NCI-H345 (cell line): ENCODE results near the gene TANGO6.
"Not testable (repeated sequence)": the region's sequence is repeated elsewhere in the genome, so short reads cannot be mapped to it uniquely, and the experiment has no call there.

Experiments
- DNase-seq: peaks from one replicate; lab custom pipeline; 2025; lab: John Stamatoyannopoulos, UW

The TANGO6 gene

DNA sequence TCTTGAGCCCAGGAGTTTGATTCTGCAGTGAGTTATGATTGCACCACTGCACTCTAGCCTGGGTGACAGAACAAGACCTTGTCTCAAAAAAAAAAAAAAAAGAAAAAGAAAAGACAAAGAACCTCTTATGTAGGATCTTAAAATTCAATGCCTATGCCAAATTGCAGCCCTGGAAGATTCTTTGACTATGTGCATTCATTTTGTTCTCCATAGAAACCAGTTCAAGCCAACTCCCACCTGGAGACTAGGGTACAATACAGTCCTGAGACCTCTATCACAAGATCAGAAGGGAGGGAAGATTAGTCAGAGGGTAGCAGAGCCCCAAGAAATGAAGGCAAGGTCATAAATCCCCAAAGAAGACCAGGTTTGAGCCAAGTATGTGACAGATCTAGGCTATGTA, 171.5 kb downstream of the TANGO6 start:
- DNase-seq: no peak

DNA sequence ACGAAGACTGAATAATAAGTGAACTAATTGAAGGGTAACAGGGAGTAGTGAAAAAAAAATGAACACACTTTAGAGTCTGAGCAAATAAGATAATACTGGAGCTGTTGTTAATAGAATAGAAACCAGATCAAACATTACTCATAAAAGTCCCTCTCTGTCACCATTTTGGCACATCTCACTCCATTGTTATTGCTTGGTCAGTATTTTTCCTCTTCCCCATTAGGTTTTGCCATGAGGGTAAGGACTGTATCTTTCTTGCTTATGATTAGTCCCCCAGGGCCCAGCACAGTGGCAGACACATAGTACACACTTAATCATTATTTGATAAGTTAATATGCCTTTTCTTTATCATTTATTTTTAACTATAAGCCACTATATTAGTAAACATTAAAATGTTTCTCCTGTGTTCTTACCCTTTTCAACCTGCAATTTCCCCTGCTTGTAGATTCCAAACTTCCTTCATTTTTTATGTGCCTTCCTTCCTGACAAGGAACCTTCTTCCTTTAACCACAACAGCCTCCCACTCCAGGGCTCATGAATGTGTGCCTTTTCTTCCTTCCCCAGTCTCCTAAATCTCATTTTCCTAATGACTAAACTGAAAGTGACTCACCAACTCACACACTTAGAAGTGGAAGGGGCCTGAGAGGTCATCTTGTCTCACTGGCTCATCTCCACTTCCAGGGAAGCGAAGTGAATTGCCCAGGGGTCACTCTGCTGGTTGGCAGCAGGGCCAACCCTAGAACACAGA, 173.9 kb downstream of the TANGO6 start:
- DNase-seq: no peak

DNA sequence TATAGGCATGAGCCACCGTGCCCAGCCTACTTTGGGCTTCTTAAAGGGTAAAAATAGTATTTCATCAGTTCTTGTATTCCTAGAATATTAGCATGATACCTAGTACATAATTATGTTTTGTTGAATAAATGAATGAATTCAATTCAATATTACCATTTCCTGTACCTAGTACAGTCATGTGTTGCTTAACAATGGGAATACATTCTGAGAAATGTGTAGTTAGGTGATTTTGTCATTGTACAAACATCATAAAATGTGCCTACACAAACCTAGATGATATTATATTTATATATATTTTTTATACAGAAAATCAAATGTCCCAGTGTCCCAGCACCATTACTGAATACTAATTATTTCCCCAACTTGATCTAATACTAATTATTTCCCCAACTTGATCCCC, 176.5 kb downstream of the TANGO6 start:
- DNase-seq: no peak

DNA sequence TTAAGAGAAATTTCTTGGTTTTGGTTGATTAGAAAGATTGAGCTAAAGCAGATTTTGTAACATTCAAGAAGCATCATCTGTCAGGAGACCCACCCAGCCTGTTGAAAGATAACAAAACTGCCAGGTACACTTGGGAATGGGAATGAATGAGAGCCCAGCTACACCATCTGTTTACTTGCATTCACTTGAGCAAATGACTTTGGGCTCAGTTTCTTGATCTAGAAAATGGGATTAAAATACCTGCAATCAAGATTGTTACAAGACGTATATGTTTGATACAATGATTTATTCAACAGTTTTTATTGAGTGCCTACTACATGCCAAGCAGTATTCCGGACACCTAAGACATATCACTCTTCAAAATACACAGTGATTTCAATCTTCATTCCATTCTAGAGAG, 185.8 kb downstream of the TANGO6 start:
- no peak for DNase-seq

DNA sequence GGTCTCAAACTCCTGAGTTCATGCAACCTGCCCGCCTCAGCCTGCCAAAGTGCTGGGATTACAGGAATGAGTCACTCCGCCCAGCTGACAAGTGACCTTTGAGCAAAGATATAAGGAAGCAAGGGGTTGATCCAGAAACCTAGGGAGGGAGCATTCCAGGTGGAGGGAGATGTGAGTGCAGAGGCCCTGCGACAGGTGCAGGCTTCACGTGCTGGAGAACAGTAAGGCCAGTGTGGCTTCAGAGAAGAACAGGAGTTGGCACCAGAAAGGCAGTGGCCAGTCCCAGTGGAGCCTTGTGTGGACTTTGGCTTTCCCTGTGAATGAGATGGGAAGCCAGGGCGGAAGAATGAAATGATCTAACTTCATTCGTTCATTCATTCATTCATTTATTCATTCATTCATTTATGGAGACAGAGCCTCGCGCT, 188.6 kb downstream of the TANGO6 start:
- no peak for DNase-seq

DNA sequence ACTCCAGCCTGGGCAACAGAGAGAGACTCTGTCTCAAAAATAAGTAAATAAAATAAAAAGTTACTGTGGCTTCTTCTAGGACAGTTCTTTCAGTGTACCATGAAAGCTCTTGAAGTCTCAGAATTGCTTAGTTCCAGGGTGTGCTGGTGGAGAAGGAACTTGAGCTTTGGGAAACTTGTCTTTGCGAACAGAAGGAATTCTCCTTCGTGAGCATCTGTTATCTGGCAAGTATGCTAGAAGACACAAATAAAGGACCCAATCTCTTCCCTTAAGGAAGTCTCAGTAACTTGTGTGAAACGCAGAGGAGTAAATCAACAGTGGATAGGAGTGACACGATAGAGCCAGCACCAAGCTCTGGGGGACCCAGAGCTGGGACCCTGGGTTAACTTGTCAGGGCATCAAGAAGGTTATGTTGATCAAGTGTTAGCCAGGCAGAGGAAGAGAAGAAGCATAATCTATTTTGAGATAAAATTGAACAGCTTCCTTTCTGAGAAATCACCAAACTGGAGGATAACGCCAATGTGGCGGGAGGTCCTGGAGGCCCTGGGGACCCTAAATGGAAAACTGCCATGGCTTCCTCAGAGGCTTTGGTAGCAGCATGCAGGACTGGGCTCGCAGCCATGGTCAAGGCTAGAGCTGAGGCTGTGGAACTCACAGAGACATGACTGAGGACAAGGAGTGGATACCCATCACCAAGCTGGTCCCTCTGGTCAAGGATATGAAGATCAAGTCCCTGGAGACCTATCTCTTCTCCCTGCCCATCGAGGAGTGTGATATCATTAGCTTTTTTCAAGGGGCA, 190.0 kb downstream of the TANGO6 start:
- DNase-seq: no peak

DNA sequence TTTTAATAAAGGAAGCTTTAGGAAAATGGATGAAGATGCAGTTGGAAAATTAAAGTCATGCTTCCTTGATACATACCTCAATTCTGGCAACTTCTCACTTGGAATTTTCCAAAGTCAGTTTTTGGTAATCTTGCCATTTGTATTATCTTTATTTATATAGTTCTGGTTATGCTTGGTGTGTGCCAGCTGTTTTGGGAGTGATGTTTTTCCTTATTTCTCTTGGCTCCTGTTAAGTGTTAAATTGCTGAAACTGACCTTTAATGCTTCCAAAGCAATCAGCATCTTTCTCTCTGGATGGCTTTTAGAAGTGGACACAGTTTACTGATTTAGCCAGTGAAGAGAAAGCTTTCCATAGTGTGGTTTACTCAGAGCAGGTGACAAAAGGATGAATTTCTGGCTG, 192.0 kb downstream of the TANGO6 start:
- no peak for DNase-seq

DNA sequence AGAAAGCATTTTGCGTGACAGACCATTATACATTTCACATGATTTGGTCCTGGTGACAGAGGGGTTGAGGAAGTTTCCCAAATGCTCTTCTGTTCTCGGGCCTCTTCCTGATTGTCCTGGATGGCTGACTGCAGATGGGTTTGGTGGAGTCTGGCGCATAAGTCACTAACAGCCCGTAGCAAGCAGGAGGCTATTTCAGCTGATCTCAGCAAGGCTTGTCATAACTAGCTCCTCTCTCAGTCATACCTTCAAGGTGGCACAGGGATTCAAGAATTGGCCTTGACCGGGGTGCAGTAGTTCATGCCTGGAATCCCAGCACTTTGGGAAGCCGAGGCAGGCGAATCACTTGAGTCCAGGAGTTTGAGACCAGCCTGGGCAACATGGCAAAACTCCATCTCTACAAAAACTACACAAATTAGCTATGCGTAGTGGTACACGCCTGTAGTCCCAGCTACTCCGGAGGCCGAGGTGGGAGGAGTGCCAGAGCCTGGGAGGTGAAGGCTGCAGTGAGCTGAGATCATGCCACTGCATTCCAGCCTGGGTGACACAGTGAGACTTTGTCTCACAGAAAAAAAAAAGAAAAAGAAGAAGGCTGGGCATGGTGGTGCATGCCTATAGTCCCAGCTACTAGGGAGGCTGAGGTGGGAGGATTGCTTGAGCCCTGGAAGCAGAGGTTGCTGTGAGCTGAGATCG, 193.2 kb downstream of the TANGO6 start:
- DNase-seq: no peak

DNA sequence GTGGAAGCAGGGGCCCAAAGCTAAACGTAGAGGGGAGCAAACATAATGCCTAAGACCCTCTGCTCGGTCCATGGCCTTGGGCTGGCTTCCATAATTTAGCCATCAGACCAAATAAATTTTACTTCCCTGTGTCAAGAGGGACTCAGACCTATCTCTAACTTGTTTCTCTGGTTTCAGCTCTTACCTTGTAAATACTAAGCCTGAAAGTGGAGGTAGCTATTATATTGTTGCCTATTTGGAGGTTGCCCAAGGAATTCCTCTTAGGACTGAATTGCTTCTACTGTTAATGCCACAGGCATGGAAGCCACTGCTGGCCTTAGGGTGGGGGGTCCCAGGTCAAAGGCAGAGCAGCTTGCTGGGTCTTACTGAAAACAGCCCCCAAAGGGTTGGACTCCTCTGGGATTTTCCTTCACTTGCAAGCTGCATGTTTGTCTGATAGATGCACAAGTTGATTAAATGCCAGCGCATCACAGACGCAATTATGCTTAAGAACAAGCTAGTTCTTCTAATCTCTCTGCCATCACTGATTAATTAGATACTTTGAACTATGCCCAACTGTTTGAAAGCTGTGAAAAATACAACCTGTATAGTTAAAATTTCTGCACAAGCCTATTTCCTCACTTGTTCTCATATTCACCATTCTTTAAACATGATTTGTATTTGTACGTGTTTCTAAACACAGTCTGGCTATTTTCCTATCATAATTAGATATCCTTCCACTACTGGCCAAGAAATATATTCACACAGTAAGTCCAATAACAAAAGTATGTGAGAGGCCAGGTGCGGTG, 194.2 kb downstream of the TANGO6 start:
- DNase-seq: no peak

DNA sequence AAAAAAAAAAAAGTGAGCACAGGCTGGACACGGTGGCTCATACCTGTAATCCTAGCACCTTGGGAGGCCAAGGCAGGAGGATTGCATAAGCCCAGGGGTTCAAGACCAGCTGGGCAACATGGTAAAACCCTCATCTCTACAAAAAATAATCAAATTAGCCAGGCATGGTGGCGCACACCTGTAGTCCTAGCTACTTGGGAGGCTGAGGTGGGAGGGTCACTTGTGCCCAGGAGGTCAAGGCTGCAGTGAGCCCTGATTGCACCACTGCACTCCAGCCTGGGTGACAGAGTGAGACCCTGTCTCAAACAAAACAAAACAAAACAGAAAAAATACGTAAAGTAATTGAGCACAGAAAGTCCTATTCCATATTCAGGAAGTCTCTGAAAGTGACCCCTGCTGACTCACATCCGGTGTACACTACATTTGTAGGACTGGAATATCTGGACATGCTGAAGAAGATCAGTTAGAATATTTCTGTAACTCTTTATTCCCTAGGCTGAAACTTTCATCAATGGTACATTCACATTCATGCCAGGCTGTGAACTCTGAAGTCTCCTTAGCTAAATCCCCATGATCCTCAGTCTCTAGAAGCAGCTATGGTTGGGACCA, 196.1 kb downstream of the TANGO6 start:
- no peak for DNase-seq

DNA sequence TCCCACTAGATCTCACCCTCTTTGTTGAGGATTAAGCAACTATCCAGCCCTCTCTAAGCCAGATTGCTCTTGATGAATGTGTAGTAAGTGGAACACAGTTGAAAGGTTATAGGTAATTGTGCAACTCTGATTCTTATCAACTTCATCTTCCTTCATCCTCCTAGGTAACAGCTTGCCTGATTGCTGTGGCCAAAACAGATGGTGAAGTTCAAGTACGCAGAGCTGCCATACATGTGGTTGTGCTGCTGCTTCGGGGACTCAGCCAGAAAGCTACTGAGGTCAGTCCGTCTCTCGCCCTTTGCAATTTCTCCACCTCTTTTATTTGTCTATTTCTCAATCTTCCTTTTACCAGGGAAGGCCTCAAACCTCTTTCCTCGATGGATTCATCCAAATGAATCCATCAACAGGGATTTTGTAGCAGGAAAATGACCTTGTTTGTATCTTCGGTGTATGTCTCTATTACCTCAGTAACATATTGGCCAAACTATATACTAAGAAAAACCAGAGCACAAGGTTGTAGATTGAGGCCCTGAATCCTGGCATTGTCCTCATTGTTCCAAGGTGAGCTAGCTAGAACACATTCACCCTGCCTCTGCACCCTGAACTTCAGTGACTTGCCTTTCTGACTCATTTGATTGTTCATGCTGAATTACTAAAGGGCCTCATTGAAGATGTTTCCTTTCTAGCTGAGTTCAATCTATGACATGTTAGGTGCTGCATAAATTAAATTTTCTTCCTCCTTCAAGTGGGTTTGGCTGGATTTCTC, 197.0 kb downstream of the TANGO6 start:
- no peak for DNase-seq

DNA sequence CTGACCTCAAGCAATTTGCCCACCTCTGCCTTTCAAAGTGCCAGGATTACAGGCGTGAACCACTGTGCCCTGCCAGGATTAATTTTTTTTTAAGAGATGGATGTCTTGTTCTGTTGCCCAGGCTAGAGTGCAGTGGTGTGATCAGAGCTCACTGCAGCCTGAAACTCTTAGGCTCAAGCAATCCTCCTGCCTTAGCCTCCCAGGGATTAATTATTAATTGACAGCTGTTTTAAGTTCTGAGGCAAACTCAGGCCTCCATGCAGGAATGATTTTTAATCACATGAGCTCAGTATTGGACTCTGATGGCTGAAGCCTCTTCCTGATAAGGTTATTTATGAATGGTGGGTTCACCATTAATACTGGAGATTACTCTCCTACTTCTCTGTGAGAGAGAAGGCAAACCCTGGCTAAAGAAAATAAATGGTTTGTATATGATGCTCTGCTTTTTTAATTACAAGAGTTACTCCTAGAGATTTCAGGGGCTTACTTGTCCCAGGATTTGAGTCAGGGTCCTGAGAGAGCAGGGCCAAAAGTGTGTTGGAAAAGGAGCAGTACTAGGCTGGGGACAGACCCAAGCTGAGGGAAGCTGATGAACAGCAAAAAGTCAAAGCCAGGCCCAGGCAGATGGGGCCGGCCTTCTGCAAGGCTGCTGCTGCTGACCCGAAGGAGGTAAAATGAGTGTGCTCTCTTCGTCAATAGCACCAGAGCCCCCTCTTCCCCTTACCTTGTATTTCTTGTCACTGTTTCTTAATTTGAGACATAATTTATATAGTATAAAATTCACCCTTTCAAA, 205.2 kb downstream of the TANGO6 start:
- DNase-seq: no peak

DNA sequence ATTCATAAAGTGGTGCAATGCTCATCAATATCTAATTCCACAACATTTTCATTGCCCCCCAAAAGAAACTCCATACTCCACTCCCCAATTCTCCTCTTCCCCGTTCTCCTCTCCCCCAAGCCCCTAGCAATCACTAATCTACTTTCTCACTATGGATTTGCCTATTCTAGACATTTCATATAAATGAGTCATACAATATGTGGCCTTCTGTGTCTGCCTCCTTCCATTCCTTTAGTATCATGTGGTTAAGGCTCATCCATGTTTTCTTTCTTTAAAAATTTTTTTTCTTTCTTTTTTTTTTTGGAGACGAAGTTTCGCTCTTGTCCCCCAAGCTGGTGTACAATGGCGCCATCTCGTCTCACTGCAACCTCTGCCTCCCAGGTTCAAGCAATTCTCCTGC, 205.8 kb downstream of the TANGO6 start:
- no peak for DNase-seq

DNA sequence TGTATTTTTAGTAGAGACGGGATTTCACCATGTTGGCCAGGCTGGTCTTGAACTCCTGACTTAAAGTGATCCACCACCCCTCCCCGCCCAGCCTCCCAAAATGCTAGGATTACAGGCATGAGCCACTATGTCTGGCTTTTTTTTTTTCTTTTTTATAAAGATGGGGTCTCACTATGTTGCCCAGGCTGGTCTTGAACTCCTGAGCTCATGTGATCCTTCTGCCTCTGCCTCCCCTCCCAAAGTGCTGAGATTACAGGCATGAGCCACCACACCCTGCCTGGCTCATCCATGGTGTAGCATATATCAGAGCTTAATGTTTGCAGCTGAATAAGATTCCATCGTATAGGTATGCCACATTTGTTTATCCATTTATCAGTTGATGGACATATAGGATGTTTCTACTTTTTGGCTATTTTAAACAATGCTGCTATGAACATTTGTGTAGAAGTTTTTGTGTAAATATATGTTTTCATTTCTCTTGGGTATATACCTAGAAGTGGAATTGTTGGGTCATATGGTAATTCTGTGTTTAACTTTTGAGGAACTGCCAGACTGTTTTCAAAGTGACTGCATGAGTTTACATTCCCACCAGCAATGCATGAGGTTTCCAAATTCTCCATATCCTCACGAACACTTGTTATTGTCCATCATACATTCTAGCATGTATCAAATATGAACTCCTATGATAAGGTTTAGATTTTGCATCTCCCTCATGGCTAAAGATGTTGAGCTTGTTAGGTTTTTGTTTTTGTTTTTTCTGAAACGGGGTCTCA, 206.5 kb downstream of the TANGO6 start:
- DNase-seq: no peak

DNA sequence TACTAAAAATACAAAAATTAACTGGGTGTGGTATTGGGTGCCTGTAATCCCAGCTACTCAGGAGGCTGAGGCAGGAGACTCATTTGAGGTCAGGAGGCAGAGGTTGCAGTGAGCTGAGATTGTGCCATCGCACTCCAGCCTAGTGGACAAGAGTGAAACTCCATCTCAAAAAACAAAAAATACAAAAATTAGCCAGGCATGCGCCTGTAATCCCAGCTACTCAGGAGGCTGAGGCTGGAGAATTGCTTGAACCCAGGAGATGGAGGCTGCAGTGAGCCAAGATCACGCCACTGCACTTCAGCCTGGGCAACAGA, 208.1 kb downstream of the TANGO6 start:
- DNase-seq: not testable (repeated sequence)

DNA sequence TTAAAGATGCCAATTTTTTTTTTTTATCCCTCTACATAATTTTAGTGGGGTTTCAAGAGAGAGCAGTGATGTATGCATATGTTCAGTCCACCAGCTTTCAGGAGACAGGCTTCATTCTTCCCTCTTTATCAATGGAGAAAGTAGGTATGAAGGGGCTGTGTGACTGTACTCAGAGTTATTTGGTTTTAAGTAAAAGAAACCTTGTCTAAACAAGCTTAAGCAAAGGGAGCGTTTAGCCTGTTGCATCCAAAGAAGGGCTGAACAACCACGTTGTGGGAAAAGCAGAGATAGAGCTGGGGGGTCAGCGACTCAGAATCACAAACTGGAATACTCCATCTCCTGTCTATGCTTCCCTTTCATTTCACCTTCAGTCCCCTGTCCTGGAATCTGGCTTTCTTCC, 211.7 kb downstream of the TANGO6 start:
- no peak for DNase-seq

DNA sequence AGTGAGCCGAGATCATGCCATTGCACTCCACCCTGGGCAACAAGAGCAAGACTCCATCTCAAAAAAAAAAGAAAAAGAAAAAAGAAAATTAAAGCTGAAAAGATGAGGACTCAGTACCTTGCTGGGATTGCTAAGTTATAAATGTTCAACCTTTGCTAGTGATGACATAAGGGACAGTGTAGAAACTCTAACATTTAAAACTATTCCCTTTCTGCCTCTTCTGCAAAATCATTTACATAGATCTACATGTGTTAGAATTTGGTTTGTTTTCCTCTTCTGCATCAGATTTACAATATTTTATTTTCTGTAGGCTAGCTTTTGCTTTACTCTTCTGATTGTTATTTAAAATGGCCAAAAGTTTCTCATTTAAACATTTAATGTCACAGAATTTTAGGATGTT, 212.6 kb downstream of the TANGO6 start:
- no peak for DNase-seq

DNA sequence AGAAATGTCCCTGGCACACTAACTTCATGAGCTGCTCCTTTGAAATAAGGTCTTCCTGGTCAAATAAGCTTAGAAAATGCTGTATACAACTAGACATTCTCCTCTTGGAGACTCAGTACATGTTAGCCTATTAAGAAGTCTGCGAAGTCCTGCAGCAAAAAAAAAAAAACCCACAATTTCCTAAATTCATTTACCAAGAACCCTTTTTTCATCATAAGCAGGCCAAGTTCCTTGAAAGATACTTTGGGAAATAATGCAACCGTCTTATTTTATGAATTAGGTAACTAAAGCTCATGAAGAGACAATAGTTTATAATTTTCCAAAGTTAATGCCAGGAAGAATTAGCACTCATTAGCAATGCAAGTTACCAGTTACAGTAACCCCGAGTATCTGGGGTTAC, 213.1 kb downstream of the TANGO6 start:
- DNase-seq: no peak
